Neural progenitor cell (in vitro differentiated cells): ENCODE measurements around the gene SIGLEC5. TPM values are rescaled to one million over a fixed set of nuclear protein-coding genes. Genes with fewer than 3 reads are reported as not detected.
A peak's percentile ranks its signal among the peaks of the same experiment; 100 is the strongest.

Experiments
- DNase-seq: peaks from one replicate; pipeline ENCODE4 v3.0.0-alpha.2; 2016; ENCODE audit warnings: low spot score
- H2AFZ ChIP-seq: fragments of 200-600 bp; sonication (generic); replicated peaks from 2 replicates; pipeline ENCODE4 v1.6.1; 2016; ENCODE audit warnings: antibody characterized with exemption
- H3F3A ChIP-seq: fragments of 200-600 bp; sonication (generic); 2 replicates; pipeline ENCODE4 v1.6.1; 2016; ENCODE audit warnings: antibody characterized with exemption, low read depth
- H3K27ac ChIP-seq: fragments of 200-600 bp; sonication (generic); 2 replicates; pipeline ENCODE4 v1.5.1; 2016; ENCODE audit warnings: mild to moderate bottlenecking
- H3K27me3 ChIP-seq: fragments of 200-600 bp; sonication (generic); 2 replicates; pipeline ENCODE4 v1.6.1; 2016; ENCODE audit warnings: mild to moderate bottlenecking, moderate library complexity
- H3K36me3 ChIP-seq: fragments of 200-600 bp; sonication (generic); 2 replicates; pipeline ENCODE4 v1.5.1; 2016
- H3K4me1 ChIP-seq: fragments of 200-600 bp; sonication (generic); 2 replicates; pipeline ENCODE4 v1.6.1; 2016; ENCODE audit warnings: mixed run types
- H3K4me2 ChIP-seq: fragments of 200-600 bp; sonication (generic); 2 replicates; pipeline ENCODE4 v1.6.1; 2016
- H3K4me3 ChIP-seq: fragments of 200-600 bp; sonication (generic); 2 replicates; pipeline ENCODE4 v1.5.1; 2016
- H3K79me2 ChIP-seq: fragments of 200-600 bp; sonication (generic); 2 replicates; pipeline ENCODE4 v1.6.1; 2016; ENCODE audit warnings: low read depth
- H3K9ac ChIP-seq: fragments of 200-600 bp; sonication (generic); 2 replicates; pipeline ENCODE4 v1.6.1; 2016
- H3K9me3 ChIP-seq: fragments of 200-600 bp; sonication (generic); 2 replicates; pipeline ENCODE4 v1.5.1; 2016; ENCODE audit warnings: low read depth
- H4K20me1 ChIP-seq: fragments of 200-600 bp; sonication (generic); 2 replicates; pipeline ENCODE4 v1.6.1; 2016; ENCODE audit warnings: low read depth
- H3K27ac Mint-ChIP-seq: 3 replicates; pipeline ENCODE4 v1.8.0; 2021; ENCODE audit warnings: mixed read lengths
- H3K27me3 Mint-ChIP-seq: 2 replicates; pipeline ENCODE4 v1.8.0; 2022; ENCODE audit warnings: low read depth, mild to moderate bottlenecking, inconsistent platforms, moderate library complexity, mixed read lengths; ENCODE audit not compliant: insufficient read depth
- H3K36me3 Mint-ChIP-seq: 3 replicates; pipeline ENCODE4 v1.8.0; 2021; ENCODE audit warnings: mixed read lengths
- H3K4me1 Mint-ChIP-seq: 3 replicates; pipeline ENCODE4 v1.8.0; 2021; ENCODE audit warnings: mixed read lengths
- H3K4me3 Mint-ChIP-seq: 3 replicates; pipeline ENCODE4 v1.8.0; 2021; ENCODE audit warnings: mild to moderate bottlenecking, moderate library complexity, mixed read lengths
- H3K9me3 Mint-ChIP-seq: 3 replicates; pipeline ENCODE4 v1.8.0; 2020; ENCODE audit warnings: mixed read lengths
- EZH2 ChIP-seq: fragments of 200-600 bp; sonication (generic); IDR thresholded peaks from 2 replicates; pipeline ENCODE4 v1.6.1; 2017; ENCODE audit warnings: antibody characterized with exemption, mild to moderate bottlenecking, moderate library complexity
- EZH2phosphoT487 ChIP-seq: fragments of 200-600 bp; sonication (generic); IDR thresholded peaks from 2 replicates; pipeline ENCODE4 v1.6.1; 2017; ENCODE audit warnings: antibody characterized with exemption
- total RNA-seq: library from RNA; depleted of rRNA; stranded (reverse); fragments of >200 nt; gene quantifications from 2 replicates; pipeline ENCODE4 v1.2.3, GENCODE V29; 2015; ENCODE audit warnings: low replicate concordance
- TF ChIP-seq, protein P1 (sequence below): fragments of 200-600 bp; sonication (generic); IDR thresholded peaks from 2 replicates; pipeline ENCODE4 v1.5.1; 2017; ENCODE audit warnings: antibody characterized with exemption, mild to moderate bottlenecking

SIGLEC5 gene
- total RNA-seq, 1 donor from 2014 or later = not detected

- peaks cover 8% of the 10 kb centered on the region for H3K27me3 ChIP-seq
- DNase-seq = peak; percentile 93
- H3K4me1 ChIP-seq = no peaks in the 10 kb centered on the region
- no peaks in the 10 kb centered on the region for H3K36me3 Mint-ChIP-seq
- H3K9ac ChIP-seq = no peak overlapping the region
- H3K9me3 ChIP-seq = no peaks in the 10 kb centered on the region
- peaks cover 3% of the 10 kb centered on the region for H3K9me3 Mint-ChIP-seq
- peaks cover 2% of the 10 kb centered on the region for H3K4me1 Mint-ChIP-seq
- H3K4me2 ChIP-seq = no peak overlapping the region
- H3K27ac ChIP-seq = no peak overlapping the region
- TF ChIP-seq, protein P1, sequence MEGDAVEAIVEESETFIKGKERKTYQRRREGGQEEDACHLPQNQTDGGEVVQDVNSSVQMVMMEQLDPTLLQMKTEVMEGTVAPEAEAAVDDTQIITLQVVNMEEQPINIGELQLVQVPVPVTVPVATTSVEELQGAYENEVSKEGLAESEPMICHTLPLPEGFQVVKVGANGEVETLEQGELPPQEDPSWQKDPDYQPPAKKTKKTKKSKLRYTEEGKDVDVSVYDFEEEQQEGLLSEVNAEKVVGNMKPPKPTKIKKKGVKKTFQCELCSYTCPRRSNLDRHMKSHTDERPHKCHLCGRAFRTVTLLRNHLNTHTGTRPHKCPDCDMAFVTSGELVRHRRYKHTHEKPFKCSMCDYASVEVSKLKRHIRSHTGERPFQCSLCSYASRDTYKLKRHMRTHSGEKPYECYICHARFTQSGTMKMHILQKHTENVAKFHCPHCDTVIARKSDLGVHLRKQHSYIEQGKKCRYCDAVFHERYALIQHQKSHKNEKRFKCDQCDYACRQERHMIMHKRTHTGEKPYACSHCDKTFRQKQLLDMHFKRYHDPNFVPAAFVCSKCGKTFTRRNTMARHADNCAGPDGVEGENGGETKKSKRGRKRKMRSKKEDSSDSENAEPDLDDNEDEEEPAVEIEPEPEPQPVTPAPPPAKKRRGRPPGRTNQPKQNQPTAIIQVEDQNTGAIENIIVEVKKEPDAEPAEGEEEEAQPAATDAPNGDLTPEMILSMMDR = peak; percentile 74
- no peak for TF ChIP-seq EZH2phosphoT487
- no peak for TF ChIP-seq EZH2
- no peak overlapping the region for H3K27ac Mint-ChIP-seq
- no peaks in the 10 kb centered on the region for H3K79me2 ChIP-seq
- H3K36me3 ChIP-seq = no peaks in the 10 kb centered on the region
- H4K20me1 ChIP-seq = no peaks in the 10 kb centered on the region
- H3K27me3 Mint-ChIP-seq = peaks cover 9% of the 10 kb centered on the region
- H3F3A ChIP-seq = no peaks in the 10 kb centered on the region
- no peak overlapping the region for H3K4me3 Mint-ChIP-seq
- H2AFZ ChIP-seq = no peak overlapping the region
- H3K4me3 ChIP-seq = no peak overlapping the region
Observed at GRCh38 chr19:51660975-51661600, 30.9 kb upstream of the SIGLEC5 start.

DNA sequence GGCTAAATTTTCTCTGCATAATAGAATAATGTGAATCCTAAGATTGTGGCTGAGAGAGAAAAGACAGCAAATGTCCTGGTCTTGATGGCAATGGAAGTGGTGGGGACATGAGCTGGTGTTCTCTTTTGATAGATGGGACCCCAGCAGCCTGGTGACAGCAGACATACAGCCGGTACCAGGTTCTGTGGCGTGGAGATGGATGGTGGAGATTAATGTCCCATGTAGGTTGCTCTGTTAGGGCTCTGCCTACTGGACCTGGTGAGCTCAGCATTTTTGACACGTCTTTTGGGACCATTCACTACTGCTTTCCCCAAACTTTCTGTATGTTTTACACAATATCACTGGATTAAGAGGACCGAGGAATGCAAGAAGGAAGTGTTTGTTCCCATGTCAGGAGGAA lies 24.6 kb upstream of the SIGLEC5 start:
- H3K4me2 ChIP-seq = no peak overlapping the region
- peaks cover 3% of the 10 kb centered on the region for H3K9me3 Mint-ChIP-seq
- no peak overlapping the region for H3K4me3 ChIP-seq
- no peak overlapping the region for H3K27ac Mint-ChIP-seq
- no peaks in the 10 kb centered on the region for H4K20me1 ChIP-seq
- no peaks in the 10 kb centered on the region for H3K9me3 ChIP-seq
- no peak overlapping the region for H3K27ac ChIP-seq
- peaks cover 9% of the 10 kb centered on the region for H3K27me3 Mint-ChIP-seq
- no peaks in the 10 kb centered on the region for H3K4me1 ChIP-seq
- H3K9ac ChIP-seq = no peak overlapping the region
- DNase-seq = no peak
- no peak overlapping the region for H2AFZ ChIP-seq
- no peaks in the 10 kb centered on the region for H3F3A ChIP-seq
- TF ChIP-seq EZH2phosphoT487 (no peak), EZH2 (no peak)
- TF ChIP-seq, protein P1 = no peak
- peaks cover 2% of the 10 kb centered on the region for H3K4me1 Mint-ChIP-seq
- peaks cover 7% of the 10 kb centered on the region for H3K27me3 ChIP-seq
- H3K79me2 ChIP-seq = no peaks in the 10 kb centered on the region
- H3K36me3 Mint-ChIP-seq = no peaks in the 10 kb centered on the region
- H3K36me3 ChIP-seq = no peaks in the 10 kb centered on the region
- no peak overlapping the region for H3K4me3 Mint-ChIP-seq

GRCh38 chr19:51653162-51653561 lies 23.0 kb upstream of the SIGLEC5 start:
- Mint-ChIP-seq H3K36me3 (no peaks in the 10 kb centered on the region), H3K27me3 (peaks cover 11% of the 10 kb centered on the region), H3K27ac (no peak overlapping the region), H3K4me3 (no peak overlapping the region), H3K9me3 (peaks cover 3% of the 10 kb centered on the region), H3K4me1 (peaks cover 2% of the 10 kb centered on the region)
- H3K36me3 ChIP-seq = no peaks in the 10 kb centered on the region
- no peak overlapping the region for H2AFZ ChIP-seq
- H3K4me2 ChIP-seq = no peak overlapping the region
- no peak overlapping the region for H3K9ac ChIP-seq
- H3K9me3 ChIP-seq = no peaks in the 10 kb centered on the region
- no peaks in the 10 kb centered on the region for H3F3A ChIP-seq
- H3K79me2 ChIP-seq = no peaks in the 10 kb centered on the region
- TF ChIP-seq, protein P1 = no peak
- TF ChIP-seq EZH2 = no peak
- TF ChIP-seq EZH2phosphoT487 = no peak
- DNase-seq = no peak
- H3K4me3 ChIP-seq = no peak overlapping the region
- no peak overlapping the region for H3K27ac ChIP-seq
- H4K20me1 ChIP-seq = no peaks in the 10 kb centered on the region
- no peaks in the 10 kb centered on the region for H3K27me3 ChIP-seq
- no peaks in the 10 kb centered on the region for H3K4me1 ChIP-seq
